ENCODE data around the gene PHPT1.

GRCh38 chr9:136823136-136824046, 25.8 kb upstream of the PHPT1 start:
- TF ChIP-seq POLR2A (IDR thresholded peaks at IDR 0.05) = no peak
- no peak for TF ChIP-seq CTCF (IDR thresholded peaks at IDR 0.05)
